Parathyroid adenoma (tissue), 2 donors: ENCODE measurements around the gene ANXA4.
A peak's percentile ranks its signal among the peaks of the same experiment; 100 is the strongest.

Experiments
- H2AFZ ChIP-seq: fragments of 300-600 bp; sonication (generic); one replicate; pipeline ENCODE4 v1.7.0; 2017; ENCODE audit warnings: antibody characterized with exemption, mild to moderate bottlenecking
- H3K27ac ChIP-seq: fragments of 300-600 bp; sonication (generic); one replicate; pipeline ENCODE4 v1.7.0; 2017
- H3K27me3 ChIP-seq: fragments of 300-600 bp; sonication (generic); one replicate; pipeline ENCODE4 v1.7.0; 2017; ENCODE audit warnings: low read length; ENCODE audit not compliant: control insufficient read depth, insufficient read depth
- H3K36me3 ChIP-seq: fragments of 300-600 bp; sonication (generic); one replicate; pipeline ENCODE4 v1.7.0; 2017; ENCODE audit warnings: low read length; ENCODE audit not compliant: control insufficient read depth, insufficient read depth
- H3K4me1 ChIP-seq: fragments of 300-600 bp; sonication (generic); one replicate; pipeline ENCODE4 v1.7.0; 2017; ENCODE audit warnings: control low read depth
- H3K4me2 ChIP-seq: fragments of 300-600 bp; sonication (generic); one replicate; pipeline ENCODE4 v1.7.0; 2017; ENCODE audit warnings: low read length
- H3K4me3 ChIP-seq: fragments of 300-600 bp; sonication (generic); one replicate; pipeline ENCODE4 v1.7.0; 2017; ENCODE audit warnings: low read depth, low read length
- H3K79me2 ChIP-seq: fragments of 300-600 bp; sonication (generic); one replicate; pipeline ENCODE4 v1.7.0; 2017; ENCODE audit warnings: control low read depth
- H3K9ac ChIP-seq: fragments of 300-600 bp; sonication (generic); one replicate; pipeline ENCODE4 v1.7.0; 2017; ENCODE audit warnings: mild to moderate bottlenecking
- H3K9me3 ChIP-seq: fragments of 300-600 bp; sonication (generic); one replicate; pipeline ENCODE4 v1.7.0; 2017; ENCODE audit warnings: low read length; ENCODE audit not compliant: control insufficient read depth
- TF ChIP-seq, protein P1 (sequence below): fragments of 300-600 bp; sonication (generic); IDR thresholded peaks from one replicate; pipeline ENCODE4 v1.7.0; 2017; ENCODE audit warnings: antibody characterized with exemption, mild to moderate bottlenecking
- donor health status: primary hyperparathyroidism.

Gene ANXA4

DNA sequence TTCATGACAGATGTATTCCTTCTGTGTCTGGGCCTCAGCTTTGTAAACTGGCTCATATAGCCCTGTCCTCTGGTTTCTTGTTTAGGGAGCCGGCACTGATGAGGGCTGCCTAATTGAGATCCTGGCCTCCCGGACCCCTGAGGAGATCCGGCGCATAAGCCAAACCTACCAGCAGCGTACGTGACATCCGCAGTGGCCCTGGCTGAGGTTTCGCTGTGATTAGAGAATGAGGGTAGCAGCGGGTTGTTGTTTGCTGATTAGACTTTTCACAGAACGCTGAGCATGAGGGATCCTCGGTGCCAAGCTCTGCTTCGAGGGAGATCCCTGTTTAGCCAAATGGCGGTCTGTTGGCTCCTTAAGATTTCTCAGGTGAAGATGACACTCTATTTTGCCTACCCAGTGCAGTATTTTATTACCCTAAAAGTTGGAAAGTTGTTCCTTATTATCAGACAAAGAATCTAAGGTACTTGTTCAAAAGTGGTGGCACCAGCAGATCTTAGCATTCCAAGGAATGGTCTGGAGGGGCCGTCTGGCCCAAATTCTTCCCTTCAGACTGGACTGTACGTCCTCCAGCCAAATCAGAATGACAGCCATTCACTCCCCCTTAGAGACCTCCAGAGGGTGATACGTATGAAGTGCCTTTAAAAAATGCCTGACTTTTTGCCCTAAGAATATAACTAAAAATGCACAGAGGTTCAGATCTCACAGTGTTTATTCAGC lies 66.0 kb downstream of the ANXA4 start:
- no peaks in the 10 kb centered on the region for H3K27me3 ChIP-seq
- peak overlapping the region; percentile 36 for H3K4me2 ChIP-seq
- no peaks in the 10 kb centered on the region for H3K79me2 ChIP-seq
- H3K4me3 ChIP-seq, result peak overlapping the region; percentile 19
- peaks cover 47% of the 10 kb centered on the region for H3K4me1 ChIP-seq
- H3K36me3 ChIP-seq, result no peaks in the 10 kb centered on the region
- H3K9me3 ChIP-seq, result no peaks in the 10 kb centered on the region
- H2AFZ ChIP-seq, result peak overlapping the region; percentile 75
- peak overlapping the region; percentile 89 for H3K27ac ChIP-seq
- TF ChIP-seq, protein P1, sequence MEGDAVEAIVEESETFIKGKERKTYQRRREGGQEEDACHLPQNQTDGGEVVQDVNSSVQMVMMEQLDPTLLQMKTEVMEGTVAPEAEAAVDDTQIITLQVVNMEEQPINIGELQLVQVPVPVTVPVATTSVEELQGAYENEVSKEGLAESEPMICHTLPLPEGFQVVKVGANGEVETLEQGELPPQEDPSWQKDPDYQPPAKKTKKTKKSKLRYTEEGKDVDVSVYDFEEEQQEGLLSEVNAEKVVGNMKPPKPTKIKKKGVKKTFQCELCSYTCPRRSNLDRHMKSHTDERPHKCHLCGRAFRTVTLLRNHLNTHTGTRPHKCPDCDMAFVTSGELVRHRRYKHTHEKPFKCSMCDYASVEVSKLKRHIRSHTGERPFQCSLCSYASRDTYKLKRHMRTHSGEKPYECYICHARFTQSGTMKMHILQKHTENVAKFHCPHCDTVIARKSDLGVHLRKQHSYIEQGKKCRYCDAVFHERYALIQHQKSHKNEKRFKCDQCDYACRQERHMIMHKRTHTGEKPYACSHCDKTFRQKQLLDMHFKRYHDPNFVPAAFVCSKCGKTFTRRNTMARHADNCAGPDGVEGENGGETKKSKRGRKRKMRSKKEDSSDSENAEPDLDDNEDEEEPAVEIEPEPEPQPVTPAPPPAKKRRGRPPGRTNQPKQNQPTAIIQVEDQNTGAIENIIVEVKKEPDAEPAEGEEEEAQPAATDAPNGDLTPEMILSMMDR, result no peak
- no peak overlapping the region for H3K9ac ChIP-seq

DNA sequence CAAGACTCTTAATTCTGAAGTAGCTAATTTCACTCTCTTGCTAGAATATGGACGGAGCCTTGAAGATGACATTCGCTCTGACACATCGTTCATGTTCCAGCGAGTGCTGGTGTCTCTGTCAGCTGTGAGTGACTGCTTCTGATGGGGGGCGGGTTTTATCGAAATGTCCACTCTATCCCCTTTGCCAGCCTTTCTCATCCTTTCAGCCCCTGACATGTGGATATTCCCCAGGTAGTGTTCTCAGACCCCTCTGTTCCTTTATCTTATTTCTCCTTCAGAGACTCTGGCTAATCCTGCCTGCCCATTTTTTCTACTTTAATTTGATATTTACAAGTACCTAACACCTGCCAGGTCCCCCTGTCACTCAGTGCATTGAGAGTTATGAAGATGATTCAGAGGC lies 68.6 kb downstream of the ANXA4 start:
- no peaks in the 10 kb centered on the region for H3K9me3 ChIP-seq
- no peaks in the 10 kb centered on the region for H3K79me2 ChIP-seq
- H3K27me3 ChIP-seq, result no peaks in the 10 kb centered on the region
- TF ChIP-seq, protein P1, result no peak
- H3K36me3 ChIP-seq, result no peaks in the 10 kb centered on the region
- peak overlapping the region; percentile 89 for H3K27ac ChIP-seq
- H3K9ac ChIP-seq, result no peak overlapping the region
- no peak overlapping the region for H3K4me2 ChIP-seq
- H3K4me1 ChIP-seq, result peaks cover 41% of the 10 kb centered on the region
- peak overlapping the region; percentile 54 for H2AFZ ChIP-seq
- H3K4me3 ChIP-seq, result no peak overlapping the region

DNA sequence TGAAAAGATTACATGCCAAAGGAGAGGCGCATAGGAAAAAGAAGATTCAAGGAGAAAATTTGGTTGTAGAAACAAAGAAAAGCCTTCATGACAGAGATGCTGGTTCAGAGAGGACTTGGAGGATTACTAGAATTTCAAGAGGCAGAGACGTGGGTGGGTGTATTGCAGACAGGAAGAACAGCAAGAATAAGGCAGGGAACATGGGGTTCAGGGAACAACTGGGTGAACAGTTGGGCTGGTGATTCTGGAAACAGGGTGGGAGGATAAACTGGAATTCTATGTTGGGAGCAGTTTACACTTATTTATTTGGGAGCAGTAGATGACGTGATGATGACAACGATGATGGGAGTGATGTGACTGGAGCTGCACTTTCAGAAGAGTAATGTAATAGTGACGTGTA lies 69.1 kb downstream of the ANXA4 start:
- Histone ChIP-seq H3K4me1 (peaks cover 41% of the 10 kb centered on the region), H3K9ac (no peak overlapping the region), H3K79me2 (no peaks in the 10 kb centered on the region), H3K27ac (peak overlapping the region; percentile 89), H3K36me3 (no peaks in the 10 kb centered on the region), H3K4me3 (no peak overlapping the region), H3K9me3 (no peaks in the 10 kb centered on the region), H3K27me3 (no peaks in the 10 kb centered on the region), H2AFZ (peak overlapping the region; percentile 64), H3K4me2 (no peak overlapping the region)
- TF ChIP-seq, protein P1, result no peak

DNA sequence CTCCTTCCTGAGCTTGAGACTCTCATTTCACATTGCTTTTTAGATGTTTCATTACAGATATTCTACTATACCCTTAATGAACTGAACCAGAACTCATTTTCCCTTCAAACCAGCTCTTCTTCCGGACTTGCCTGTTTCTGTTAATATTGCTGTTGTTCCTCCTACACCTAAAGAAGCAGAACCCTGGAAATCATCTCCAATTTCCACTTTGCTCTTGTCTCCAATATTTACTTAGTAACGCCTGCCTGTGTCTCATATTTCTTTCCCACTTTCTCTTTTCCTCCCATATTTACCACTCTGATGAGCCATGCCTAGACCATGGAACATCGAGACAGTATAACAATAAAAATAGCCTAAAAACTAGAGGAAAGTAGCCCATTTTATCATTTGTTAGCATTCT lies 69.7 kb downstream of the ANXA4 start:
- TF ChIP-seq, protein P1, result no peak
- Histone ChIP-seq H3K4me2 (peak overlapping the region; percentile 30), H3K36me3 (no peaks in the 10 kb centered on the region), H3K4me1 (peaks cover 41% of the 10 kb centered on the region), H3K4me3 (no peak overlapping the region), H3K27ac (peak overlapping the region; percentile 89), H2AFZ (peak overlapping the region; percentile 64), H3K9me3 (no peaks in the 10 kb centered on the region), H3K79me2 (no peaks in the 10 kb centered on the region), H3K27me3 (no peaks in the 10 kb centered on the region), H3K9ac (no peak overlapping the region)

DNA sequence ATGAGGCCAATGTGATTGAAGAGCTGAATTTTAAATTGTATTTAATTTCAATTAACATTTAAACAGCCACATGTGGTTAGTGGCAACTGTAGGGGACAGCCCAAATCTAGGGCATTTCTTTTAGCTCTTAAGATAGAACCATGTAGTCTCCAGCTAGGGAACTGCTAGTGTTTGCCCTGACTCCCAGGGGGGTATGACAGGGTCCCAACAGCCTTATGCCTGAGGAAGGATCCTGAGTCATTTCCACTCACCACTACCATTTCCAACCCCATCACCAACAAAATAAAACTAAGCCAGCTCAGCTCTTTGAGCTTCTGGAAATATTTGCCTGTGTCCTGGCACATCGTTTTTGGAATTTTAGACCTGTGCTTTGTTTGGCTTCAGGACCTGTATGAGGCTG lies 73.8 kb downstream of the ANXA4 start:
- no peak overlapping the region for H3K9ac ChIP-seq
- no peak overlapping the region for H3K4me2 ChIP-seq
- peaks cover 3% of the 10 kb centered on the region for H3K79me2 ChIP-seq
- no peaks in the 10 kb centered on the region for H3K9me3 ChIP-seq
- no peaks in the 10 kb centered on the region for H3K27me3 ChIP-seq
- H2AFZ ChIP-seq, result no peak overlapping the region
- TF ChIP-seq, protein P1, result no peak
- peaks cover 19% of the 10 kb centered on the region for H3K4me1 ChIP-seq
- no peak overlapping the region for H3K4me3 ChIP-seq
- H3K36me3 ChIP-seq, result no peaks in the 10 kb centered on the region
- H3K27ac ChIP-seq, result no peak overlapping the region
